HepG2 (cell line): Measurements from ENCODE around the gene MFSD11. TPM values are rescaled to one million over a fixed set of nuclear protein-coding genes. Genes with fewer than 3 reads are reported as not detected.

Experiments used
- AGO1 ChIP-seq: fragments of 200-400 bp; formaldehyde crosslinking; IDR thresholded peaks from 2 replicates; pipeline ENCODE4 v1.6.1; 2017; ENCODE audit warnings: mild to moderate bottlenecking, low read depth, low read length, moderate library complexity; ENCODE audit not compliant: poor library complexity, severe bottlenecking
- FOXP4 ChIP-seq: sonication (generic); formaldehyde crosslinking; IDR thresholded peaks from 2 replicates; pipeline ENCODE4 v1.4.0; 2020; ENCODE audit warnings: missing genetic modification reagents
- FUBP1 ChIP-seq: sonication (generic); formaldehyde crosslinking; IDR thresholded peaks from 2 replicates; pipeline ENCODE4 v1.5.1; 2020; ENCODE audit warnings: missing genetic modification reagents, mild to moderate bottlenecking, borderline replicate concordance
- GMEB2 ChIP-seq: IDR thresholded peaks from 2 replicates; pipeline ENCODE4 v1.6.1; 2016; ENCODE audit warnings: missing biosample characterization, missing genetic modification reagents, low read depth
- IRF2 ChIP-seq: IDR thresholded peaks from 2 replicates; pipeline ENCODE4 v1.6.1; 2018; ENCODE audit warnings: missing genetic modification reagents, missing compliant biosample characterization
- MAX ChIP-seq: IDR thresholded peaks from 2 replicates; pipeline ENCODE4 v1.6.1; 2012; ENCODE audit warnings: inconsistent platforms
- NCOR1 ChIP-seq: fragments of 200-600 bp; sonication (generic); IDR thresholded peaks from 2 replicates; pipeline ENCODE4 v1.7.0; 2017; ENCODE audit warnings: antibody characterized with exemption, low read length, borderline replicate concordance
- NFE2L2 ChIP-seq: fragments of 150-350 bp; IDR thresholded peaks from 2 replicates; pipeline ENCODE4 v1.6.1; 2014; ENCODE audit warnings: low read length
- NR1H2 ChIP-seq: sonication (generic); formaldehyde crosslinking; IDR thresholded peaks from 2 replicates; pipeline ENCODE4 v1.8.1; 2022; ENCODE audit warnings: low read depth, missing genetic modification reagents, borderline replicate concordance
- SKIL ChIP-seq: sonication (generic); formaldehyde crosslinking; IDR thresholded peaks from 2 replicates; pipeline ENCODE4 v1.8.0; 2022; ENCODE audit warnings: missing genetic modification reagents, mild to moderate bottlenecking, moderate library complexity, borderline replicate concordance
- ZNF552 ChIP-seq: sonication (generic); formaldehyde crosslinking; IDR thresholded peaks from 2 replicates; pipeline ENCODE4 v1.9.0; 2022; ENCODE audit warnings: missing genetic modification reagents, mild to moderate bottlenecking, borderline replicate concordance
- ZNF589 ChIP-seq: sonication (generic); formaldehyde crosslinking; conservative IDR thresholded peaks from 2 replicates; pipeline ENCODE4 v1.8.0; 2022; ENCODE audit warnings: mild to moderate bottlenecking, moderate library complexity, missing genetic modification reagents
- ZNF687 ChIP-seq: sonication (generic); formaldehyde crosslinking; IDR thresholded peaks from 2 replicates; pipeline ENCODE4 v1.5.1; 2020; ENCODE audit warnings: mild to moderate bottlenecking, missing genetic modification reagents, moderate library complexity
- ZNF749 ChIP-seq: sonication (generic); formaldehyde crosslinking; IDR thresholded peaks from 2 replicates; pipeline ENCODE4 v1.8.0; 2022; ENCODE audit warnings: mild to moderate bottlenecking, missing genetic modification reagents, moderate library complexity, borderline replicate concordance
- polyA plus RNA-seq, 8 experiments: library from polyadenylated mRNA; depleted of rRNA in 3 of 8; stranded (reverse) in 7 of 8; unstranded in 1 of 8; fragments of >200 nt; fragmentation: Illumina TruSeq in 4 of 8; extraction: Trizol in 4 of 8; gene quantifications; 2 replicates each; pipeline versions ENCODE4 v1.2.1 to v1.2.3, GENCODE V29; 2011 to 2016; ENCODE audit warnings: low read depth in 4 of 8, missing spikeins in 1 of 8, mixed read lengths in 1 of 8; ENCODE audit not compliant: insufficient read depth in 1 of 8
- total RNA-seq, 5 experiments: library from RNA; depleted of rRNA; stranded (reverse); fragments of >200 nt; fragmentation: Illumina TruSeq; extraction: Trizol; gene quantifications; 2 replicates each; pipeline ENCODE4 v1.2.3, GENCODE V29; 2016; ENCODE audit warnings: low read depth in 1 of 5

The MFSD11 gene
- total and polyA plus RNA-seq, 2 of the 13 experiments (the other 11 are each of a cell fraction or from before 2014, with no cell fraction given), result 26.1 to 36.3 TPM

GRCh38 chr17:76737676-76738467, at the start of gene MFSD11 (continued):
- TF ChIP-seq GMEB2 (CRISPR knock-in tag) (peak; percentile 72; the same call in 1 of the 2 replicates), ZNF589 (peak; percentile 66; the same call in 1 of the 2 replicates), NFE2L2 (0 out of 2 replicates have a peak, but pooled peaks have one; percentile 7), NR1H2 (CRISPR knock-in tag) (peak; percentile 2; the same call in 1 of the 2 replicates), AGO1 (peak; percentile 80), ZNF749 (CRISPR knock-in tag) (0 out of 2 replicates have a peak, but pooled peaks have one; percentile 24), FOXP4 (no peak; the same call in 1 of the 2 replicates), MAX (peak; percentile 67), SKIL (CRISPR knock-in tag) (peak; percentile 62; the same call in 1 of the 2 replicates), IRF2 (CRISPR knock-in tag) (peak; percentile 73), FUBP1 (CRISPR knock-in tag) (0 out of 2 replicates have a peak, but pooled peaks have one; percentile 24), NCOR1 (peak; percentile 69; the same call in 1 of the 2 replicates), ZNF552 (CRISPR knock-in tag) (0 out of 2 replicates have a peak, but pooled peaks have one; percentile 32), ZNF687 (CRISPR knock-in tag) (peak; percentile 86)
